Stimulated activated CD8-positive, alpha-beta memory T cell treated with anti-CD3 and anti-CD28 coated beads, Interleukin-15, amount 100 ng/mL, for 4 hours (primary cell): ENCODE measurements around the gene SLC9A9.

Source experiments
- DNase-seq, 2 donors: peaks; one replicate each; pipeline ENCODE4 v3.0.0-alpha.2; 2020; ENCODE audit warnings: low read depth in 2 of 2

Gene SLC9A9

DNA sequence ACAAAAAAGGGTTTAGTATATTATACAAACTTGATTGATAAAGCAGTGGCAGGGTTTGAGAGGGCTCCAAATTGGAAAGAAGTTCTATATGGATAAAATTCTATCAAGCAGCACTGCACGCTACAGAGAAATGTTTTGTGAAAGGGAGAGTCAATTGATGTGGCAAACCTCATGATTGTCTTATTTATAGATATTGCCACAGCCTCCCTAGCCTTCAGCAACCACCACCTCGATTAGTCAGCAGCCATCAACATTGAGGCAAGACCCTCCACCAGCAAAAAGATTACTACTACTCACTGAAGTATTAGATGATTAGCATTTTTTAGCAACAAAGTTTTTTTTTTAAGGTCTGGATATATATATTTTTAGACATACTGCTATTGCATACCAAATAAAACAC lies 432.0 kb downstream of the SLC9A9 start:
- DNase-seq, result no peak

DNA sequence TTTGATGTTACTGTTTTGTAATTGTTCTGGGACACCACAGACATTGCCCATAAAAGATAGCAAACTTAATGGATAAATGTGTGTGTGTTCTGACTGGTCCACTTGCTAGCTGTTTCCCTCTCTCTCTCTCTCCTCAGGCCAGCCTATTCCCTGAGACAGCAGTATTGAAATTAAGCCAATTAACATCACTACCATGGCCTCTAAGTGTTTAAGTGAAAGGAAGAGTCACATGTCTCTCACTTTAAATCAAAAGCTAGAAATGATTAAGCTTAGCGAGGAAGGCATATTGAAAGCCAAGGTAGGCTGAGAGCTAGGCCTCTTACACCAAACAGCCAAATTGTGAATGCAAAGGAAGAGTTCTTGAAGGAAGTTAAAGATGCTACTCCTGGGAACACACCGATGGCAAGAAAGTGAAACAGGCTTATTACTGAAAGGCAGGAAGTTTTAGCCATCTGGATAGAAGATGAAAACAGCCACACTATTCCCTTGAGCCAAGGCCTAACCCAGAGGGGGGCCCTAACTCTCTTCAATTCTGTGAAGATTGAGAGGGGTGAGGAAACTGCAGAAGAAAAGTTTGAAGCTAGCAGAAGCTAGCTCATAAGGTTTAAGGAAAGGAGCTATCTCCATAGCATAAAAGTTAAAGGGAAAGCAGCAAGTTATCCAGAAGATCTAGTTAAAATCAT lies 433.6 kb downstream of the SLC9A9 start:
- DNase-seq, result no peak

DNA sequence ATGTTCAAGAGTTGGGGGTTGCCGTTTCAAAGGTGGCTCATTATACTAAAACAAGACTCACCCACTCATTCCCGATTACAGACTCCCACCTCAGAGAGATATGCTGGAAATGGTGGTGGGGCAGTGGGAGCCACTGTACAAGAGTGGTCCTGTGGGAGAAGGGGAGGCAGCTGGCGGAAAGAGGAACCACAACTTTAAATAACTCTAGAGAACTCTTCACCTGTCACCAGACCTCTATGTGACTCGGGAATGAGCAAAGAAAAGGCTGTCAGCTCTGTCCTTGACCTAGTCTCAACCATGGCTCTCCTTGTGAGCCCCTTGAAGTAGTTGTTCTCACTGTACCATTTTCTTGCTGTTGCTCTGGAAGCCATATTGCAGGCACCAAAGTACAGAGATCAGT lies 434.9 kb downstream of the SLC9A9 start:
- no peak for DNase-seq

DNA sequence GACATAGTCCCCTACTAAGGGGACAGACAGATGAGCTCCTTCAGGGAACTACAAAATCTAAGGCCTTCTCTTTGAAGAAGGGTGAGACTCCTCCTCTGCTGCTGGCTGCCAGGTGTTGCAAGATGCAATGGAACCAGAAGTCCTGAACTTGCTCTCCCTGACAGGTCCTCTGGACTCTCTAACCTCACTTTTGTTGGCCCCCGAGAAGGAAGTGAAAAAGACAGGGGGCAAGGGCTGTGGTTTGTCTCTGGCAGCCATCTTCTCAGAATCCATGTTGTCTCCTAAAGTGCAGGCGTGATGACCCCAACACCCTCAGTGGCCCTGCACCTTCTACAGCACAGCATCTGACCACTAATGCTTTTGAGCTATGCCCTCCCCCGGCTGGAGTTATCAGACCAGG lies 436.2 kb downstream of the SLC9A9 start:
- no peak for DNase-seq

DNA sequence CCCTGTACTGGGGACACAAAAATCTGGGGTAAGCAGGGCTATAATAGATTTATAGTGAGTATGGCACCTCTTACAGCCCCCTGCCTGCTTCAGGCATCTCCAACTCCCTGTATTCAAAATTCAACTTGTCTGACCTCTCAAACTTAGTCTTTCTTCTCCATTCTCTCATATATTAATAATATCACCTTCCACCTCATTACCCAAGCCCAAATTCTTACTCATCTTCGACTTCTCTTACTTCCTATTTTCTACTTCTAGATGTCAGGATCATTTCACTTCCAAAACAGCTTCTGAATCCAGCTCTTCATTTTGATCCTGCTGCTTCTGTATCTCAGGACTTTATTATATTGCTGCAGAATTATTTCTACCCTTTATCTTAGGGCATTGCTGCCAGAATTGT lies 438.0 kb downstream of the SLC9A9 start:
- DNase-seq, result no peak

DNA sequence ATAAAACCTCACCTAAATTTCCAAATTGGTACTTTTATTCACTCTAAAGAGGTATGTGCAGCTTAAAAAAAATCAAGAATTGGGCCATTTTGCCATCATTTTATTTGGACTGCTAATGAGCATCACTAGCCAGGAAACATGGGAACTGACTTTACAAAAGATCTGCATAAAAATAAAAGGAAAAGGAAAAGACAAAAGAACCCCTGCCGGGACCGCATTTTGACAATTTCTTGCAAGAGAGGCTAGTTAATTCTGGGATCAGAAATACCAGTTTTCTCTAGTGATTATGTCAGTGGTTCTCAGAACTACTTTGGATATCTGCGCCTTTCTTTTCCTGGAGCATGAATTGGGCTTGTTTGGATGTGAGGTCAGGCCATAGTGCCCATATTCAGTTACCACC lies 439.5 kb downstream of the SLC9A9 start:
- DNase-seq, result no peak

DNA sequence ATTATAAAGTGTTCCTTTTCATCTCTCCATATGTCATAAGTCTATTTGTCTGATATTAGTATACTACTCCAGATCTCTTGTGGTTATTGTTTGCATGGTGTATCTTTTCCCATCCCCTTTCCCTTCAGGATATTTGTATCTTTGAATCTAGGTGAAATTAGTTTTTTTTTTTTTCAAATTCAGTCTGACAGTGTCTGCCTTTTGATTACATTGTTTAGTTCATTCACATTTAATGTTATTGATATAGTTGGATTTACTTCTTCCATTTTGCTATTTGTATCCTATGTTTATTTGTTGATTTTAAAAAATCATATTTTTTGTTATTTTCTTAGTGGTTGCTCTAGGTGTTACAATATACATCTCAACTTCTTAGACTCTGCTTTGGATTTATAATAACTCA lies 445.7 kb downstream of the SLC9A9 start:
- no peak for DNase-seq

DNA sequence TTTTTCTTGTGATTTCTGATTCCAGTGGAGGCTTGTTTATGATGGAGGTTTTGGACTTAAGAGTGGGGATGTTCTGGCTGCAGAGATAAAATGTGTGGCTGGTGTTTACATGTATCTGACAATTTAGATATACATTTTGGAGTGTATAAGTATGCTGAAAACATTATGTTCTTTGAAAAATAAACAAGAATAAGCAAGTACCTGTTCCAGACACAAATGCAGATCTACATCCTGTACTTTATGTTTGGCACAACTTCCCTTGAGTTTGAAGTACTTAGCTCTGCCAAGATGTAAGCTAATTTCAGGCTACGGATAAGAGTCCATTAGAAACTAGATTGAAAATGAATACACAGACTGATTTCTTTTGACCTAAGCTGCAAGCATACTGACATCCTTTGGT lies 451.5 kb downstream of the SLC9A9 start:
- DNase-seq, result no peak

DNA sequence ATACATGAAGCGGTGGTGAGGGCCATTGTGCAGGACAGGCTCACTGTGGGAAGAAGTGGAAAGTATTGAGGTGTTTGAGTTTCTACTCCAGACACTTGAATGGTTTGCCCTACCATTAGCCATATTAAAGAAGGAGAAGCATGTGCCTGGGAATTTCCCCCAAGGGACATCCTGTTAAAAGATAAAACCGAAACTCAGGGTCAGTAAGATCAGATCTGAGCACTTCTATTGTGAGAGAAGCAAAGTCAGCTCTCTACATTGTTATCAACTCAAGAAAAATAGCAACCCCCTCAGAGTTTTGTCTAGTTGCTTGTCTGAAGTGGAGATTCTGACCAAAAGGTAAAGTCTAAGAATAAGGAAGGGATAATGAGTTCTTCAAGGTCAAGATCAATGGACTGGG lies 458.9 kb downstream of the SLC9A9 start:
- no peak for DNase-seq

DNA sequence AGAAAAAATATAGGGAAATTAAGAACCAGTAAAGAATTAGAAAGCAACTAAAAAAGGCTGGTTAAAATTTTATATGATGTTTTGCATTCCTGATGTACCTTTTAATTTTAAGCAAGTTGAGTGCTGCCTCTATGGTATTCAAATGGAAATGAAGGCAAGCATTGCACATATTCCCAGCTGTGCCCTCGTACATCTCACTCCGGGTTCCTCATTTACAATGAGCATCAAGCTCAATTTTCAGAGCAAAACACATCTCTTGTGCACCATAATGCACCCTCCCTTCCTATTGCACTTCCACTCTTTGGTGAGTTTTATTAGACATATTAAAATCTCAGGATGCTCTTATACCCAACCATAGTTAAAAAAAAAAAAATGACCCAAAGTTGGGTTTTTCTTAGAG lies 460.8 kb downstream of the SLC9A9 start:
- no peak for DNase-seq

DNA sequence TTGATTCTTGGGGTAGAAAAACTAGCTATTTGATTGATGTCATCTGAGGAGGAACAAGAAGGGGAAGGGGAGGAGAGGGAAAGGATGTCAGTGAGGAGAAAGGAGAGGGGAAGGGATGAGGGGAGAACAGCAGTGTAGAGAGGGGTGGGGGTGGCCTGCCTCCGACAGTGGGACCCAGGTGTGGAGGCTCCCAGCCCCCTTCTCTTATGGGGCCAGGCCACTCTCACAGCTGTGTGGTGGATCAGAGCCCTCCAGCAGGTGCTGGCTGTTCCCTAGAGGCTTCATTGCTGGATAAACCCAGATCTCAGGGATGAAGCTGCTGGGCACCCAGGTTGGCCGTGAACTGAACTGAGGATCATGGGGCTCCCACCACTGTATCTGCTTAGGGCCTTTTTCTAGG lies 464.2 kb downstream of the SLC9A9 start:
- DNase-seq, result no peak

DNA sequence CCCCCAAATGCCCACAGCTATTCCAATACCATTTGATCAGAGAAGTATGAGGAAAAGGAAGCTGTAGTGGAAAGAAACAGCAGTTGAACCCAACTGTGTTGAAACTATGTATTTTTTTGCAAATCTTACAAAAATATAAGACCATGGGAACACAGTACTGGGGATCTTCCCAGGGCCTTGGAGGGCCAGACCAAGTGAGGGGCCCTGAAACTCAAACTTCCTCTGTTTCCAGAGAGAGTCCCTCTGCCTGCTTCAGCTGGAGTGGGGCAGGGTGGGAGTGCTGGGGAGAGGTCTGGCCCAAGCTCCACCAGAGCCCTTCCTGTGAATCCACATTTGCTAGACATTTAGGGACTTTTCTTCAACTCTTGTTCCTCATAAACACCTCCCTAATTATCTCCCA lies 464.8 kb downstream of the SLC9A9 start:
- no peak for DNase-seq

DNA sequence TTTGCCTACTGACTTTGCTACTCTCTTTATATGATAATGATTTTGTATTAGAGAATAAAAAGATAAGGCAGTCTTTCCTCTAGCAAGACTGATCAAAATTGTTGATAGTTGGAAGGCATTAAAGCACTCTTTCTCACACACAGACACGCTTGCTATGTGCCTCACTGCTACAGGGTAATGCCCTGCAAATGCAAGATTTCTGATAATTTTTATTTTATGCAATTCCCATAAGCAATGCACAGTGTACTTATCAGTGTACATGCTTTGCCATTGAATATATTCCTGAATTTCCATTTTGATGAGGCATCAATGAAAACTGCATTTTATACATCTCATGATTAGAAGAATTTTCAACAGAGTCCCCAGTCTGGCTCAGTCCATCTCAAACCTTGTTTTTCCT lies 465.5 kb downstream of the SLC9A9 start:
- DNase-seq, result no peak

DNA sequence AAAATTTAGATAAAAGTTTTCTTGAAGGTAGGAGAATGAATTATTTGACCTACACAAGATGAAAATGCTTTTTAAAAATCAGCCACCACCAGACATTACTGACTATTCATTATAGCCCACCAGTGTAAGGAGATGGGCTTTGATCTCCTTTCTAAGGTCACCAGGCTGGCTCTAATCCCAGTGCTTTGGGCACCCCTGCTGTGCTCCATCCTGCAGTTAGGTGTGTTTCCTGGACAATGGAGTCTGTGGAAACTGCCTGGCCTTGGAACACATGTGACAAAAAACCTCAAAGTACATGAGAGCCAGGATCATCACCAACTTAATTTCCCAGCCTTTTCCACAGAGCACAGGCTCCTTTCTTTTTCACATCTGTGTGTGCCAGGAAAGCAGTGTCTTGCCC lies 467.8 kb downstream of the SLC9A9 start:
- no peak for DNase-seq

DNA sequence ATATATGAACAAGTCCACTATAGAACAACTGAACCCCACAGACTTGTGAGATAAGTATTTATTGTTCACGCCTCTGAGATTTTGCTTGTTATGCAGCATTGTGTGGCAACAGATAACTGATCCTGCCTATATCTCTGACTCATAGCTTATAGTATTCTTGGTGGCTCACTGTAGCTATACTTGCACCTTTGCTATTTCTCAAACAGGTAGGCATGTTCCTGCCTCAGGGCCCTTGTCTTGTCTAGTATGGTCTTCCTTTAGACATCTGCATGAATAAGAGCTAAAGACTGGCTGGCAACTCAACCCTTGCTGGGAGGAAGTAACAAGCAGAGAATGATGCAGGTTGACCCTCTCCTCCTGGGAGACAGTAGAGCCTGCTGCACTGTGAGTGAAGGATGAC lies 472.6 kb downstream of the SLC9A9 start:
- DNase-seq, result no peak

DNA sequence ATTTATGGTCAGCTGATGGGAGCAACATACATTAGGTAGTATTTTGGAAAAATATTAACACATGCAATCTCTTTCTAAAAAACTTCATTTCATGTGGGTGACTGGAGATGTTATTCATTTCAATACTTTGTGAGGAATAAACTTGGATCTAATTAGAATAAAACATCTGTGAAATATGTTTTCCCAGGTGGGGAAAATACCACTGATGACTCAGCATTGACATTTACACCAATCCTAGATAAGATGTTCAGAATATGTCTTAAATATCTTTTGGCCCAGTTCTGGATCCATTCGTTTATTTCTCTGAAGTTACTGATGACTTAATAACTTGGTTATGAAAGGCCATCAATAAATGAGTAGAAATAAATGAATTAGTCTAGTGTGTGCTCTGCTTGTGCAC lies 481.1 kb downstream of the SLC9A9 start:
- DNase-seq, result no peak

DNA sequence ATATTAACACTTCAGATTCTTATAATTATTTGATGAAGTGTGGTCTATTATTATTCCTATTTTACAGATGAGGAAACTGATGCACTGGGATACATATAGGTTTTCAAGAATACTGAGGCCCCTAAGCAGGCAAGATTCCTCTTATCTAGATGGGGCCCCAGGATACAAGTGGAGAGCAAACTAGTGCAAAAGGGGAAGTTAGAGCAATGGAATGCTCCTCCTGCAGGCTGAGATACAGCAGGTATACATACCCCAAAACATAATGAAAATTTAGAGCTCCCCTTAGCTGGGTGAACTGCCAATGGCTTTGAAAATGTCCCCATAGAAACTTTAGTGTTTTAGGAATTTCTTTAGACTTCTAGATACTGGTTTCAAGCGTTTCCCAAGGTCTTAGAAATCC lies 481.6 kb downstream of the SLC9A9 start:
- DNase-seq, result no peak

DNA sequence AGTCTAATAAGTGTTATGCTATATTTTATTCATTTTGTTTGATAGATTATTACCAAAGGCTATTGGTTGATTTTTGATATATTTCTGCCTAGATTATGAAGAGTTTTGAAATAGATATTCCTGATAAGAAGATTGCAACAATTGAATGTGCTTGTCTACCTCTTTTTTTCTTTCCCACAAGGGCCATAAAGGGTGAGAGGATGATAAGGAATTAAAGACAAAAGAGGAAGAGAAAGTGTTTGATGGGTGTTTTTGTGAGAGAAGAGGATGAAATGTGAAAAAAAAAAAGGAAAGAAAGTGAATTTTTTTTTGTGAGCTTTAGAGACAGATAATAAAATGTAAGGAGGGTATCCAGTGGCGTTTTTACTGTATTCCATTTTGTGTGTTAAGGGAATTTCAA lies 484.3 kb downstream of the SLC9A9 start:
- DNase-seq, result no peak

DNA sequence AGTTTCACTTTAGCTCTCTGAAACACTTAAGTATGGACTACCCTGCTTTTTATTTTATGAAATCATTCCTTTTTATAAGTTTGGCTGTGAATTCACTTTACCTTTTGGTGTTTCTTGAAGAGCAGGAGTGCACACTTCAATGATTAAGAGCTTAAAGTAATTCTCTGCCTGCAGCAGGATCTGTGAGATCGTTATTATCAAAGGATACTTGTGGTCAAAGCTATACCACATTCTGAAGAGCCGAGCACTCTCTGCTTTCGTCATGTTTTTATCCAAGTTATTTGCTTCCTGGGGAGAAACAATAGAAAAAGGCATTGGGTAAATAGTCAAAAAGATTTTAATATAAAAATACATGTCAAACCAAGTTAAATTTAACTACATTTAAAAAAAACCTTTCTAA lies 485.0 kb downstream of the SLC9A9 start:
- DNase-seq, result no peak

DNA sequence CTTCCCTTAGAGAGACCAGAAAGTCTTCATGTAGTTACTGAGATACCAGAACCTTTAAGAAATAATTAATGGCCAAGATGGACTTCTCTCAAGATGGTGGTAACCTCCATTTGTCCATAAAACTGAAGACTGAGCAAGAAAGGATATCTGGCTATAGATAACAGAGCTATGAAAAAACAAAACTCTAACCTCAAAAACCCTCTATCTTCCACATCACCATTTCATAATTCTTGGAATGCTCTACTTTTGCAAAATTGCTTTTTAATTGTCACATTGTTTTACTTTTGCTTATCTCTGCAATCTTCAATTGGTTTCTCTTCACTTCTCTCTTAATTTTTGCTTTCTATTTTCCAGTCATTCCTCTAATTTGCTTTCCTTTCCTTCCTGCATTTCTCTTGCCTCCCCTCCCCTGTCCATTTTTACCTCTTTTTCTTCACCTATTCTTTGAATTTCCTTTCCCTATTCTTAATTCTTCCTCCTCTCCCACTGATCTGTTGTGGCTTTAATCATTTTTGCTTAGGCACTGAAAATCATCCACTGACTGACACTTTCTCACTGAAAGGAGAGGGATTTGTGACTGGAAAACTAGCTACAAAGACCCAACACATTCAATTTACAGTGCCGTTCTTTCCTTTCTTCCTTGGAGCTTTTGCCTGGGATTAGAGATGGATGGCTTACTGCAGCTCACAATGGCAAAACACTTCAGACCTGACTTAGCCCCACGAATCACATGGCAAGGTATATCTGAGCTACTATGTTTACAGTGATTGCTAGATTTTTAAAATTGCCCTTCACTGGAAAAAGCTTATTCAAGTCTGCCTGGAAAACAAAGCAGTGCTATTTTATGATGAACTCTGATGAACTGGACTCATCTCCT lies 485.9 kb downstream of the SLC9A9 start:
- DNase-seq, result no peak

DNA sequence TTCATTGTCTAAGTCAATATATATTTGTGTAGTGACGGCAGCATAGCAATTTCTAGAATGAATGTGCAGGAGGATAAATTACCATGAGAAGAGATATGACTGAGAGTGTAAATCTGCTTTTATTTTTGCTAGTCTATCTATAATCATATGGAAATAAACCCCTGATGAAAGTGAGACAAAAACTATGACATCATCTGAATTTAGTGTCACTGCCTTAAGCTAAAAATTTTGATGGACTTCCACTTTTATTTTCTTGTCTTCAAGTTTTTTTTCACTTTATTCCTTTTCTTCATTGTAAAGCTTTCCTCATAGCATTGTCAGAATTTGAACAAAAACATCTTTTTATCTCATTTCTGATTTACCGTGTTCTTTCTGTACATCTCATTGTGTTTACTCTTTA lies 486.7 kb downstream of the SLC9A9 start:
- no peak for DNase-seq

DNA sequence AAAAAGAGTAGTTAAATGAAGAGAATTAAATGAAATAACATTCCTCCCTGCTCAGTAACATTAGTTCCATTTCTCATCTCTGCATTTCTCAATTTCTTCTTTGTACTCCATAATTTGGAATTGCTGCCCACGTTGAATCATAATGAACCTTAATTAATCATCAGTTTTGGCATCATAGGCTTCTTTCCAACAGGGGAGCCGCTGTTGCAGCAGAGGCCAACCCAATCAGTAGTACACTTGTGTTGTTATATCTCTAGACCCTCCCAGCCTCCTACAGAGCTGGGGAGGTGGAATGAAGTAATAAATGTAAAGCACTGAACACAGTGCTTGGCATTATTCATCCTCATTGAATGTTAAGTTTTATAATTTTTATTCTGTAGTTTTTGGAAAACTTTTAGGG lies 488.0 kb downstream of the SLC9A9 start:
- DNase-seq, result no peak

DNA sequence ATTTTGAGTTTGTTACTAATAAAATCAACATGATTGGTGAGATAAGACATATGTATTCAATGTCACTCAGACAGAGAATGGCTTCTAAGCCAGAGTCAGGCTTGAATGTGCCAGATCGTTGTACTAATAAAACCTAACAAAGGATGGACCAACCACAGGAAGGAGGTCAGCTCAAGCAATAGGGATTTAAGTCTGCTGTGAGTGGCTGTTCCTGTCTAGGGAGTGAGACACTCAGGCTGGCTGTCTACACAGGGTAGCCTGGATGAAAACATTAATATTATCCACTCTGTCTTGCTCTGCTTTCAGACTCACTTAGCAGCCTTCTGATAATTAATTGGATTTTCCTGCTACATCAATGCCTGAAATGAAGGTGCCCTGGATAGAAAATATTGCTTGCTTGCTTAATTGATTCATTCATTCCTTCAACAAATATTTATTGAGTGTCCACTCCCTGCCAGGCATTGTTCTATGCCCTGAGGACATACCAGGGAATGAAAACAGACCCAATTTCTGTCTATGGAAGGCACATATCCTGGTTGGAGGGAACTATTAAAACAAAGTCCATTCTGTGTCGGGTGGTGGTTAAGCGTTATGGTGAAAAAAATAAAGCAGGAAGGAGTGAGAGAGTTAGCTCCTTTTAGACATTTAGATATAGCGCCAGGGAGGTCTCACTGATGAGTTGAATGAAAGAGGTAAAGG lies 489.3 kb downstream of the SLC9A9 start:
- DNase-seq, result no peak
